ENCODE data around the gene GIPC3.

DNA sequence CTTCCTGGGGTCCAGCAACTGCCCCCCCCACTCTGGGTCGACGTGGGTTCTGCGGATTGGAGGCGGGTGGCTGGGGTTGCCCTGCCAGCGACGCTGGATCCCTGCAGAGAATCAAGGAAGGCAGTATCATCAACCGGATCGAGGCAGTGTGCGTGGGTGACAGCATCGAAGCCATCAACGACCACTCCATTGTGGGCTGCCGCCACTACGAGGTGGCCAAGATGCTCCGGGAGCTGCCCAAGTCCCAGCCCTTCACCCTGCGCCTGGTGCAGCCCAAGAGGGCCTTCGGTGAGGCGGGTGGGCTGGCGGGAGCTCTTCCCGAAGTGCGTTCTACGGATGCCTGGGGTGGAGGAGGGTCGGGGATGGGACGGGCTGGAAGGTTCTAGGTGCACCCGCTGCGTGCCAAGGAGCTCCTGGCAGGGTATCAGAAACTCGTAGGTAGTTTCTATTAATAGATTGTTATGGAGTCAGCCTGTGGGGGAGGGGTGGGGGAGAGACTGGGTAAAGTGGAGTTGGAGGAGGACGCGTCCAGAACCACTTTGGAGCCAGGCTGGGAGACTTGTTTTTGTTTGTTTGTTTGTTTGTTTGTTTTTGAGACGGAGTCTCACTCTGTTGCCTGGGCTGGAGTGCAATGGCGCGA is 1.5 kb downstream of the GIPC3 start:
- TF ChIP-seq POLR2A (IDR thresholded peaks at IDR 0.05; ENCODE audit: low read depth, low read length) (no peak), POLR2AphosphoS5 (IDR thresholded peaks at IDR 0.05; ENCODE audit: low read depth, low read length) (no peak)
